Duodenal mucosa (tissue), 2 donors: ENCODE results near the gene ANO3.

Experiments used
- H3K27ac ChIP-seq: one replicate; pipeline ENCODE4 v1.7.0; 2013; ENCODE audit warnings: low read depth, low read length
- H3K27me3 ChIP-seq, 2 donors: one replicate each; pipeline ENCODE4 v1.7.0; 2013; ENCODE audit warnings: low read length in 2 of 2, control low read depth in 1 of 2; ENCODE audit not compliant: insufficient read depth in 2 of 2, control insufficient read depth in 1 of 2
- H3K36me3 ChIP-seq, 2 donors: one replicate each; pipeline ENCODE4 v1.7.0; 2013; ENCODE audit warnings: low read length in 2 of 2, control low read depth in 1 of 2; ENCODE audit not compliant: insufficient read depth in 2 of 2, control insufficient read depth in 1 of 2
- H3K4me1 ChIP-seq, 2 donors: one replicate each; pipeline ENCODE4 v1.7.0; 2013; ENCODE audit warnings: low read length in 2 of 2, control low read depth in 1 of 2; ENCODE audit not compliant: insufficient read depth in 2 of 2, control insufficient read depth in 1 of 2
- H3K4me3 ChIP-seq, 2 donors: one replicate each; pipeline ENCODE4 v1.7.0; 2013; ENCODE audit warnings: low read length in 2 of 2, low read depth in 1 of 2
- H3K9ac ChIP-seq, 2 donors: one replicate each; pipeline ENCODE4 v1.7.0; 2013; ENCODE audit warnings: low read length in 2 of 2, low read depth in 1 of 2
- H3K9me3 ChIP-seq, 2 donors: one replicate each; pipeline ENCODE4 v1.7.0; 2013; ENCODE audit warnings: low read length in 2 of 2, control low read depth in 1 of 2; ENCODE audit not compliant: control insufficient read depth in 1 of 2

Gene ANO3

GRCh38 chr11:26322335-26323067, 9.4 kb upstream of the ANO3 start:
- H3K27me3 ChIP-seq = no peaks in the 10 kb centered on the region
- H3K36me3 ChIP-seq = no peaks in the 10 kb centered on the region

GRCh38 chr11:26323837-26324236, 8.1 kb upstream of the ANO3 start:
- Histone ChIP-seq H3K36me3 (no peaks in the 10 kb centered on the region), H3K9ac (no peak overlapping the region), H3K27me3 (no peaks in the 10 kb centered on the region)

More at GRCh38 chr11:26322335-26323067, 9.4 kb upstream of the ANO3 start:
- H3K4me1 ChIP-seq = no peaks in the 10 kb centered on the region
- no peak overlapping the region for H3K9ac ChIP-seq
- no peak overlapping the region for H3K27ac ChIP-seq
- no peaks in the 10 kb centered on the region for H3K9me3 ChIP-seq
- H3K4me3 ChIP-seq = no peak overlapping the region

DNA sequence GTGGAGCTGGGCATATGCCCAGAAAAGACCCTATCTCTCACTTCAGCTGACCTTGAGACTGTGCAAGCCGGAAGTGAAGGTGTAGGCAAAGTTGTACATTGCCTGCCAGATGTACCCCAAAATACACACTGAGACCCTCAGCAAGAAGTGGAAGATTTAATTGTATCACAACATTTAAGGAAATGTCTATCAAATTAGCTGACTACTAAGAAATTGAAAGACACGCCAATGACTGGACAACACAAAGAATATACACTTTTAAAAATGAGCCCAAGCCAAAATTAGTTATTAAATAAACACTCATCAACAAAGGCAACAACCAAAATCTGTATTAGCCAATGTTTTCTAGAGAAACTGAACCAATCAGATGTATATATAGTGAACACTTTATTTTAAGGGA, 7.7 kb upstream of the ANO3 start:
- no peaks in the 10 kb centered on the region for H3K4me1 ChIP-seq
- no peak overlapping the region for H3K9ac ChIP-seq
- H3K27me3 ChIP-seq = no peaks in the 10 kb centered on the region
- H3K9me3 ChIP-seq = no peaks in the 10 kb centered on the region
- H3K36me3 ChIP-seq = no peaks in the 10 kb centered on the region
- H3K4me3 ChIP-seq = no peak overlapping the region
- H3K27ac ChIP-seq = no peak overlapping the region

More at GRCh38 chr11:26323837-26324236, 8.1 kb upstream of the ANO3 start:
- no peak overlapping the region for H3K4me3 ChIP-seq
- no peaks in the 10 kb centered on the region for H3K4me1 ChIP-seq
- no peaks in the 10 kb centered on the region for H3K9me3 ChIP-seq
- no peak overlapping the region for H3K27ac ChIP-seq

DNA sequence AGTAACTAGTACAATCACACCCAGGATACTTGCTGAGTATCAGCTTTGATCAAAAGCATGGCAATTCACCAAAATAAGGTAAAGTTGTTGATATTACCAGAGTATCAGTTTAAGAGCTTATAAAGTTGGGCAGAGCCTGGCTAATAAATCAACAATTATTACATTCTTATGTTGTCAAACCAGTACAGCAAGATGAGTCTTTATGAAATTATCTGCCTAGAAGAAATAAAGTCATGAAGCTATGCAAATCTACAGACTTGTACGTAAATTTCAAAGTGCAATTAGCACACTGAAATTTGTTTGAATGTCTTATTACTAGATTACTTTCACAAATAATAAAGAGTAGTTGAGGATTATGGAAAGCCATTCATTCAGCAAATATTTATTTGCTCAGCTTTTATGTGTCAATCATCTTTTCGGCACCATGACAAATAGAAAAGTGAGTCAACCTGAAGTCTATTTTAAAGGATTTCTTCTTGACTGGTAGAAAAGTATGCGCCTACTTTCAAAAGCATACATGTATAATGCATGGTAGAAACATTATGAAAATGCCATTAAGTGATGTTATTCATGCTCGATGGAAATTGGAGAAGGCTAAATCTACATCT, 5.0 kb upstream of the ANO3 start:
- Histone ChIP-seq H3K36me3 (no peaks in the 10 kb centered on the region), H3K9me3 (no peaks in the 10 kb centered on the region), H3K27me3 (peaks cover 4 to 9% of the 10 kb centered on the region in 2 donors), H3K27ac (no peak overlapping the region), H3K4me1 (no peaks in the 10 kb centered on the region), H3K4me3 (no peak overlapping the region), H3K9ac (no peak overlapping the region)

DNA sequence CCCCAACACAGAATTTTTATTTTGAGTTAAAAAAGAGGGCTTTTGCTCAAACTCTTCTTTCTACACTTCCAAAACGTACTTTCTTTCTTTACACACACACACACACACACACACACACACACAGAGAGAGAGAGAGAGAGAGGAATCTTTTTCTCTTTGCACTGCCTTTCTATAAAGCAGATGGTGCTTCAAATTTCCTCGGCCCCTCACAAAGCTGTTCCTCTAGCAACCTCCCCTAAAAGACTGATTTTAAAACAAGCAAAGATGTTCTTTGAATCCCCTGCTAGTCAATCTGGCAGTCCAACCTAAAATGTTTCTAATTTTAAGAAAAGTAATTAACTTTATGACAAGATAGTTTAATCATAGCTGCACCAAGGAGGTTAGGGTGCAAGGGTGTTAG, 2.7 kb upstream of the ANO3 start:
- peaks cover 9% of the 10 kb centered on the region in 2 donors for H3K27me3 ChIP-seq
- no peak overlapping the region for H3K27ac ChIP-seq
- no peaks in the 10 kb centered on the region for H3K36me3 ChIP-seq
- H3K4me1 ChIP-seq = no peaks in the 10 kb centered on the region
- H3K4me3 ChIP-seq = no peak overlapping the region
- H3K9ac ChIP-seq = no peak overlapping the region
- H3K9me3 ChIP-seq = no peaks in the 10 kb centered on the region

DNA sequence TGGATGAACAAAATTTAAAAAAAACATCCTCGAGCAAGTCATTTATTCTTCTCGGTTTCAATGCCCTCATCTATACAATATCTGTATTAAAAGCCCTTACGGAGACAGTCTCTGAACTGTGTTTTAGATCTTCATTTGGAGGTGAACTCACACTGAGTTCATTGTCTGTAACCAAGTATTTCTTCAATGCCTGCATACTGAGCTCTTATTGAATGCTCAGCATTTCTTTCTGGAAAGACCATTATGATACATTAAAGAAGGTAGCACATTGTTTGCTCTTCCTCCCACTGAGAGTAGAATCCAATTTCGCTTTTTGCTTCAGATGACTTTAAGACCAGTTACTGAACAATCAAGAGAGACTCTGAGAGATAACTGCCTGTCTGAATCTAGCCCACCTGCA, 1.7 kb upstream of the ANO3 start:
- H3K4me3 ChIP-seq = no peak overlapping the region
- no peak overlapping the region for H3K9ac ChIP-seq
- peaks cover 9% of the 10 kb centered on the region in 2 donors for H3K27me3 ChIP-seq
- no peaks in the 10 kb centered on the region for H3K4me1 ChIP-seq
- H3K9me3 ChIP-seq = no peaks in the 10 kb centered on the region
- H3K27ac ChIP-seq = no peak overlapping the region
- no peaks in the 10 kb centered on the region for H3K36me3 ChIP-seq

DNA sequence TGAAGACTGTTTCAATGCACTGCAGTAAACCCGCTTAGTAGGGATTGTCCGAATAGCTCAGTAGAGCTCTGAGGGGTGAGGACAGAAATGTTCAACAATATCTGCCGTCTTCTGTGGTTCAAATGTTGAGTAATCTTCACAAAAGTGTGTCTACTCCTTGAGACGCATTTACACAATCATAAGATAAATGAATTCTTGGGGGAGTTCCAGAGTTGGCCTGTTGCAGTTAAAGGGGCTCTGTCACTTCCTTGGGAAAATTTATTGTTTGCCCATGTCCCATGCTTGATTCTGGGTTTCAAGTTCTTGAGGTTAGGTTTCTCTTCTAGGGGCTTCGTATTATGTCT, 614 bp downstream of the ANO3 start:
- H3K4me3 ChIP-seq = no peak overlapping the region
- H3K4me1 ChIP-seq = no peaks in the 10 kb centered on the region
- no peaks in the 10 kb centered on the region for H3K9me3 ChIP-seq
- H3K27me3 ChIP-seq = peaks cover 9% of the 10 kb centered on the region in 2 donors
- H3K36me3 ChIP-seq = no peaks in the 10 kb centered on the region
- H3K27ac ChIP-seq = no peak overlapping the region
- H3K9ac ChIP-seq = no peak overlapping the region

DNA sequence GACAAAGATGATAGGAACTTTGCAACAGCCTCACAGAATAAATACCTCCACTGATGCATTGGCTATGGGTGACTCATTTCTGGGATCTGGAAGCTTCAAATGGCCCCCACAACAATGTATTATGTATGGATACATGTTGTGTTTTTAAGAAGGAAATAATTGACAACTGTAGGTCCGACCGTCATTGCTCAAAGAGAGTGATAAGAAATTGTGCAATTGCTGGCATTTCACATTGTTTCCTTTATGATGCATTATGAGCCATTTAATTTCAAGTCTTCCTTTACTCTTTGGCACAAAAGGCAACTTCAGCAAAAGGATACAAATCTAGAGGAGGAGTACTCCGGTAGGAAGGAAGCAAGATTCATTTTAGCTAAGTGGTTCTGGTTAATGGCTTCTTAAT, 2.0 kb downstream of the ANO3 start:
- peaks cover 9% of the 10 kb centered on the region in 2 donors for H3K27me3 ChIP-seq
- H3K27ac ChIP-seq = no peak overlapping the region
- no peak overlapping the region for H3K4me3 ChIP-seq
- no peaks in the 10 kb centered on the region for H3K4me1 ChIP-seq
- no peaks in the 10 kb centered on the region for H3K36me3 ChIP-seq
- H3K9me3 ChIP-seq = no peaks in the 10 kb centered on the region
- no peak overlapping the region for H3K9ac ChIP-seq

- no peaks in the 10 kb centered on the region for H3K36me3 ChIP-seq
- no peak overlapping the region for H3K27ac ChIP-seq
- peaks cover 2 to 5% of the 10 kb centered on the region in 2 donors for H3K27me3 ChIP-seq
- no peaks in the 10 kb centered on the region for H3K9me3 ChIP-seq
- no peak overlapping the region for H3K4me3 ChIP-seq
- H3K9ac ChIP-seq = no peak overlapping the region
- H3K4me1 ChIP-seq = no peaks in the 10 kb centered on the region
Measured at GRCh38 chr11:26335903-26336302, 4.0 kb downstream of the ANO3 start.

- Histone ChIP-seq H3K27ac (no peak overlapping the region), H3K4me1 (no peaks in the 10 kb centered on the region), H3K27me3 (no peaks in the 10 kb centered on the region), H3K9ac (no peak overlapping the region), H3K9me3 (no peaks in the 10 kb centered on the region), H3K36me3 (no peaks in the 10 kb centered on the region), H3K4me3 (no peak overlapping the region)
Measured at GRCh38 chr11:26344647-26345046, 12.7 kb downstream of the ANO3 start.
